ENCODE data around the gene PGS1.
"Not testable (repeated sequence)": the region's sequence is repeated elsewhere in the genome, so short reads cannot be mapped to it uniquely, and the experiment has no call there.

PGS1 gene, protein sequence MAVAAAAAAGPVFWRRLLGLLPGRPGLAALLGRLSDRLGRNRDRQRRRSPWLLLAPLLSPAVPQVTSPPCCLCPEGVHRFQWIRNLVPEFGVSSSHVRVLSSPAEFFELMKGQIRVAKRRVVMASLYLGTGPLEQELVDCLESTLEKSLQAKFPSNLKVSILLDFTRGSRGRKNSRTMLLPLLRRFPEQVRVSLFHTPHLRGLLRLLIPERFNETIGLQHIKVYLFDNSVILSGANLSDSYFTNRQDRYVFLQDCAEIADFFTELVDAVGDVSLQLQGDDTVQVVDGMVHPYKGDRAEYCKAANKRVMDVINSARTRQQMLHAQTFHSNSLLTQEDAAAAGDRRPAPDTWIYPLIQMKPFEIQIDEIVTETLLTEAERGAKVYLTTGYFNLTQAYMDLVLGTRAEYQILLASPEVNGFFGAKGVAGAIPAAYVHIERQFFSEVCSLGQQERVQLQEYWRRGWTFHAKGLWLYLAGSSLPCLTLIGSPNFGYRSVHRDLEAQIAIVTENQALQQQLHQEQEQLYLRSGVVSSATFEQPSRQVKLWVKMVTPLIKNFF

DNA sequence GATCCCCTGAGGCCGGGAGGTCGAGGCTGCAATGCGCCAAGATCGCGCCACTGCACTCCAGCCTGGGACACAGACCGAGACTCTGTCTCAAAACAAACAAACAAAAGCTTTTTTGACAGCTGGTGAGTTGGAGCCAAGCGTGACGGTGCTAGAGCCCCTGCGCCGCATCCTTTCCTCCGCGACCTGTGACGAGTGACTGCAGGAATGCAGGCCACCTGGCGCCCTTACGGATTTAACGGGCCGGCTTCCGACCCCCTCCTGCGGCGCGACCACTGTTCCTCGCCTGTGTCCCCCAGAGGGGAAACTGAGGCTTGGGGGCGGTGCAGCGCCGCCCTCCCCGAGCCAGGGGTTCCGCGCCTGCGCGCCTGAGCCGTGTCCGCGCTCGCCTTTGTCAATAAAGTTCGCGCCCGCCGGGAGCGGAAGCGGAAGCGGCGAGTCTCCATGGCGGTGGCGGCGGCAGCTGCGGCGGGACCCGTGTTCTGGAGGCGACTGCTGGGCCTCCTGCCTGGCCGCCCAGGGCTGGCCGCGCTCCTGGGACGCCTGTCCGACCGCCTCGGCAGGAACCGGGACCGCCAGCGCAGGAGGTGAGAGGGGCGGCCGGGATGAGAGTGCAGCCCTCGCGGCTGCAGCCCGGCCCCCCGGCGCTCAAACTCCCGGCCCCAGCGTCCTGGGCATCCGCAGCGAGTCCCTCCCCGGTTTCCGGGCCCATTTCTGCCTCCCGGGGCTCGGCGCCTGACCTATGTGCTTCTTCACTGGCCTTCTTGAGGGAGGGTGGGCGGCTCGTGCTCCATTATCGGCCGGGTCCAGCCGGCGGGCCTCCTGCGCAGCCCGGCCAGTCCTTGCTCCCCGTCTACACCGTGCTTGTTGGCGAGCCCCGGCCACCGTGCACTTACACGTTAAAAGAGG is at the start of gene PGS1:
Gene PGS1, plus strand, starts transcription at position 425 of the 906 bp plus-strand sequence. Its CDS starts 17 bp downstream, at position 442.
- DNase-seq, result peak; percentile 72 to 73

GRCh38 chr17:78329263-78330059 is 49.0 kb upstream of the PGS1 start:
- no peak for DNase-seq

- no peak for DNase-seq
Measured at GRCh38 chr17:78330570-78331224, 47.8 kb upstream of the PGS1 start.

DNA sequence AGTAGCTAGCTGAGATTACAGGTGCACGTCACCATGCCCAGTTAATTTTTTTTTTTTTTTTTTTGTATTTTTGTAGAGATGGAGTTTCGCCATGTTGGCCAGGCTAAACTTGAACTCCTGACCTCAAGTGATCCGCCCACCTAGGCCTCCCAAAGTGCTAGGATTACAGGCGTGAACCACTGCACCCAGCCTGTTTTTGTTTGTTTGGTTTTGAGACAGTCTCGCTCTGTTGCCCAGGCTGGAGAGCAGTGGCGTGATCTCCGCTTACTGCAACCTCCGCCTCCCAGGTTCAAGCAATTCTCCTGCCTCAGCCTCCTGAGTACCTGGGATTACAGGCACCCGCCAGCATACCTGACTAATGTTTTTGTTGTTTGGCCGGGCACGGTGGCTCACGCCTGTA is 47.1 kb upstream of the PGS1 start:
- DNase-seq, result not testable (repeated sequence)

DNA sequence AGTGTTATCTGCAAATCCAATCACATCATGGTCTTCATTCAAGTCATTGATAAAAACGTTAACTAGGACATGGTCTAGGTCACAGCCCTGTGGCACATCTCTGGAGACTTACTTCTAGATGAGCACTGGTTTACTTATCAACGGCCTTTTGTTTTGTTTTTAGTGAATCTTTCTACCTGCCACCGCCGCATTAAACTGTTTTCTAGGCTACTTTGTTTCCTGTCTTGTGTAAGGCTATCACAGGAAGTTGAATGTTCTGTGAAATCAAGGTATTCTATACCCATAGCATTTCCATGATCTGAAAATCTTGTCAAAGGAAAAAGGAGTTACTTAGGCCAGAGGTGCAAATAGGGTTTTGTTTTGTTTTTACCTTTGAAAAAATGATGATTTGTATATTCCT is 45.5 kb upstream of the PGS1 start:
- no peak for DNase-seq

DNA sequence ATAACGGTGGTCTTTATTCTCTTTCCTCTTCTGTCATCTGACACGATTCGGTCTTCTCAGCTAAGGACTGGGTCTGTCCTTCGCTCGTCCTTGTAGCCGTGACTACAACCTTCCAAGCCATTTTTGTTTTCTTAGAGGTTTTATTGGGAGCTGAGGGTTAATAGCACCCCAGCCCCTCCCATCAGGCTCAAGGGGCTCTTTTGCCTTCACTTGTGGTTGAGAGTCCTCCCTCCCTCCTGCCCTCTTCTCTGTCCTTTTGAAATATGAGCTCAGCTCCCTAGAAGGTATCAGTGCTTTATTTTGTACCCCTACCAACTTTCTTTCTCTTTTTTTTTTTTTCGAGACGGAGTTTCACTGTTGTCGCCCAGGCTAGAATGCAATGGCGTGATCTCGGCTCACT is 43.2 kb upstream of the PGS1 start:
- DNase-seq, result no peak

DNA sequence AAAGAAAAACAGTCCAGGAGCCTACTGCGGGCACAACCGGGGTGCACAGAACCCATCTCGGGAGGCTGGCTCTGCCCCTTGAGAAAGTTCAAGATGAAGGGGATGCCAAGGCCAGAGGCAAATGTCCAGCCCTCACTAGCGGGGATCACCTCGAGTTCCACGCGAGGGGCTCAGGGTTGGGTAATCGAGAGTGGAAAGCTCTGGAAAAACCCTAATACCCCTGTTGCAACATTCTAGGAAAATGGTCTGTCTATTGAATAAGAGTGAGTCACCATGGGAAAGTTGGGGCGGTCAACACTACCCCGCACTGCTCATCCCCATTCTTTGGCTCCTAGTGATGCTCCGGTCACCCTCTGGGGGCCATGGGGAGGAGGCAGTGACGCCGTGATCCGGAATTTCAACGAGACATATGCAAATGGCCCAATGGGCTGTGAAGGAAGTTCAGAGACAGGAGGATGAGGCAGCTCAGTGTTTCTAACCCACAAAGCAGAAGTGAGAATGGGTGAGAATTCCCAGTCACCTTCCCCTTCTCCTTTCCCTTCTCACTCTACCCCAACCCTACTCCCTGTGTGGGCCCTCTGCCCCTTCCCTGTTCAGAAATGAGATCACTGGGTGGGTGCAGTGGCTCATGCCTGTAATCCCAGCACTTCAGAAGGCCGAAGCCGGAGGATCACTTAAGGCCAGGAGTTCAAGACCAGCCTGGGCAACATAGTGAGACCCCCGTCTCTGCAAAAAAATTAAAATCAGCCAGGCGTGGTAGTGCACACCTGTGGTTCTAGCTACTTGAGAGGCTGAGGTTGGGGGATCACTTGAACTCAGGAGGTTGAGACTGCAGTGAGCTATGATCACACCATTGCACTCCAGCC is 41.0 kb upstream of the PGS1 start:
- no peak for DNase-seq

GRCh38 chr17:78338486-78339259 is 39.8 kb upstream of the PGS1 start:
- no peak for DNase-seq

DNA sequence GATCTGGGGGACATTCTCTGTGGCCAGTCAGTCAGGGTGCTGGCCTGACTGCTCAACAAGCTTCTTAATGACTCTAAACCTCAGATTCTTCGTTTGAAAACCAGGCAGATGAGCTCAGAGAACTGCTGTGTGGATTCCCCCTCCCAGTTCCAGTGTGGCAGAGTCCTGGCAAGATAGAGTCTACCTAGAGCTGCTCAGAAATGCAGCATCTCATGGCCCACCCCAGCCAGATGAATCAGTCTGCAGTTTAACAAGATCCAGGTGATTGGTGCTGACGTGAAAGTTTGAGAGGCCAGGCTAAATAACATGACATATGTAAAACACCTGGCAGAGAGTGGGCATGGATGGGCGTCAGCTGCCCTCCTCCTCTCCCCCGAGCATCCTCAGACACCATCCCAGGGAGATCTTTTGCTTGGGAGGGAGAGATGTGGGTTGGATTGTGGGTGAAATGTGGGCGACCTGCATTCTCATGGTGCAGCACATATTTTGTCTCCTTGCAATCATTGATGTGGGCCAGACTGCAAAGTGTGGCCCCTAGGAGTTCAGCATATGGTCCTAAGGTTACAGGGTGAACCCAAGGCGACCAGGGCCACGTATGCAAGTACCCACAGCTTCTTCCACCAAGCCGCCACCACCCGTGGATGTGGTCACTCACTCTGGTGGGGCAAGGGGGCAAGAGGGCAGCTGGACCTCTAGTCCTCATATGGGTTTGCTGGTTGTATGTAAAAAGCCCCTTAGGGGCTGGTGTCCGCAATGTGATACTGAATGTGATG is 38.1 kb upstream of the PGS1 start:
- no peak for DNase-seq

DNA sequence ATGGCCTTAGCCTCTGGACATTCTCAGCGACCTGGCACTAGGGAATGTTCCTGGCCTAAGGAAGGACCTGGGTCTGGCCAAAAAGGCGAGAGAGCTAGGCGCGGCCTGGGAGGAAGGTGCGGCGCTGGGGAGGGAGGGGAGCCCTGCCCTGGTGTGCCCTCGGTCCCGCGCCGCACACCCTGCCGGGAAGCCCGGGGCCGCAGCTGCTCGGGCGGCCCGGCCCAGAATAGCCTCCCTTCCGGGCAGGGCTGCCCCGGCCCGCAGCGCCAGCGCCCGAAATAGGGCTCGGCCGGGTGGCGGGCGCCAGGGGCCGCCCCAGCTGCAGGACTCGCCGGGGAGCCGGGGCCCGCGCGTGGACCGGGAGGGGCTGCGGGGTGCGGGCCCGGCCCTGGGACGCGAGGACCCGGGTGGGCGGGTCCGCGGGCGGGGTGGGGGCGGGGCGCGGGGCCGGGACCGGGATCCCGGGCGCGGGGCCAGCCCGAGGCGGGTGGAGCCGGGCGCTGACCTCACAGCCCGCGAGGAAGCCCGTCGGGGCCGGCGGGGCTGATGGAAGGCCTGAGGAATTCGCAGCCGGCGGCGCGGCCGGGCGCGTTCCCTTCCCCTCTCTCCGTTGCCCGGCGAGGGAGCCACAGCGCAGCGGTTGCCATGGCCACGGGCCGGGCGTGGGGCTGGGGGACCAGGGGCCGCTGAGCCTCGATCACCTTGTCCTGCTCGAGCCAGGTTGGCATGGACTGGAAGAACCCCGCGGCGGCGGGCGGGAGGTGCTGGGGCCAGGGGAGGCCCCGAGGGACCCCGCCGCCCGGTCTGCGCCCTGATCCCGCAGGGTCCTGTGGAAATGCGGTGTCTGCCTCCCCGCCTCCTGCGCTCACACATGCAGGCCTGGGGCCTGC is 36.6 kb upstream of the PGS1 start:
- peak; percentile 45 to 54 for DNase-seq

DNA sequence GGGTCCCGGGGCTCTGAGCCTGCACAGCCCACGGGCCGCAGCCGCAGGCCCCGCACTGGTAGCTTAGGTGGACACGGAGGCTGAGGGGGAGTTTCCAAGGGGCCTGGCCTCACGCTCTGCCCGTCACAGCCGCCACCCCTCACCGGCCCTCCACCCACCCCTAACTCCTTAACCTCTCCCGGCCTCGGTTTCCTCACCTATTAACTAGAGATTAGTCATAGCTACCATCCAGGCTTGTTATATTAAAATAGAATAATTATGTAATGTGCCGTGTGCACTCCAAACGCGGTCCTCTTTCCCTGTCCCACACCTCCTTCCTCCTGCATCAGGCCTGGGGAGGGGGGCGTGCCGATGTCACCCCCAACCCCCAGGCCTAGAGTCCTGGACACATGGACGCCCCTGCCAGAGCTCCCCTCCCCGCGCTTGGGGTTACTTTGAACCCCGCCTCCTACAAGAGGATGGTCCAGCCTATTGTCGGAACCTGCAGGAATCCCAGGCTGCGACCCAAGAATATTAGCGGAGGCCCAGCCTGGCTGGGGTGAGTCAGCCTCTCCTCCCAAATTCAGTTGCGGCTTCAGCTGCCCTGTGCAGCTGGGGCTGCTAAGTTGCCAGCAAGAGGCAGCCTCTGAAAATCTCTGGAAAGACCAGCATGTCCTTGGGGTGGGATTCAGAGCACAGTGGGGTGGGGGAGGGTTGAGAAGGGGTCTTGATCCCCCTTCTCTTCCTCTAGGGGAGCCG is 35.8 kb upstream of the PGS1 start:
- no peak for DNase-seq

- DNase-seq, result no peak
Measured at GRCh38 chr17:78343187-78343542, 35.3 kb upstream of the PGS1 start.

DNA sequence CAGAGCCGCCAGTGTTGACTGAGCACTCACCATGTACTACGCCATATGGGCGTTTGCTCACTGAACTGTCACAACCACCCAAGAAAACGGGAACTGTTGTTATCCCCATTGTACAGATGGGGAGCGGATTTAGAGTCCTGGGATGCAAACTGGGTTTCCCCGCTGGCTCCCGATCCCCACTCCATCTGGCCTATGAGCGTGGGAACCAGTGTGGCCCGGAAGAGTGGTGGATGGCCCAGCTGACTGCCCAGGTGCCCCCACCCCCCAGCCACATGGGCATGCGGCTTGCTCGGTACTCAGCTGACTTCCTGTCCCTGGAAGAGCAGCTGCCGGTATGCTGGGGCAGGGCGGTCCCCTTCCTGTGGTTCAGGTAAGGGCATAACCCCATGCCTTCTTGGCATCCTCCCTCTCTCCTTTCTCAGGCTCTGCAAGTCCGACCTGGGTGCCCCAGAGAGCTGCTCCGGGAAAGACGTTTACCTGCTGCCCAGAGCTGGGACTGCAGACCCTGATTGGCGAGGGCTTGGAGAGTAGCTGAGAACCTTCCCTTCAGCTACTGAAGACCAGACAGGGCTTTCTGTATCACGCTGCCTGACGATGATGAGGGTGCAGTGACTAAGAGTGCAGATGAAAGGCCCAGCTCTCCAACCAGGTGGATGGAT is 34.8 kb upstream of the PGS1 start:
- peak; percentile 66 to 83 for DNase-seq

DNA sequence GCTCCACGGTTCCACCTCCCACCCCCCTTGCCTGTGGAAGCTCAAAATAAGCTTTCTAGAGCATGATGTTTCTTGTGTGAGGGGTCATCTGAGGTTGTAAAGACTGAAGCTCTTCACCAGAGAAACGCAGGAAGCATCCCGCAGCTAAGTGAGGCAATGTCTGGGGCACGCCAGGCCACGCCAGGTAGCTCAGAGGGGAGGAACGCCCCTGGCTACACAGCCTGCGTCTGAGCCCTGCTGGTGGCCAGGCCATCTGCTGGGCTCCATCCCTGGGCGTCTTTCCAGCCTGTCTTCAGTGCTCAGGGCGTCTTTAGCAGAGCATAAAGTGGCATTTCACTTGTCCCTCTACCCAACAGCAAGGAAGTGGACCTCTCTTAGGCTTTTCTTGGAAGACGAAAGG is 33.8 kb upstream of the PGS1 start:
- DNase-seq, result no peak

DNA sequence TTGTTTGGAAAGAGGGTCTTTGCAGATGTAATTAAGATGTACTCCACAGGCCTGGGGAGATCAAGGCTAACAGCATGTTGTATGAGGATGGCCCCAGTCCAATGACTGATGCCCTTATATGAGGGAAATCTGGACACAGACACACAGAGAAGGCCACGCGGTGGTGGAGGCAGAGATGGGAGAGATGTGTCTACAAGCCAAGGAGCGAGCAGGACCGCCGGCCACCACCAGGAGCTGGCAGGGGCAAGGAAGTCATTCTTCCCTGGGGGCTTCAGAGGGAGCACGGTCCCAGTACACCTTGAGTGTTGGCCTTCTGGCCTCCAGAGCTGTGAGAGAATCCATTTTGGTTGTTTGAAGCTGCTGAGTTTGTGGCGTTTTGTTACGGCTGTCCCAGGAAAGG is 33.3 kb upstream of the PGS1 start:
- DNase-seq, result no peak

- DNase-seq, result no peak
Measured at GRCh38 chr17:78345791-78346494, 32.5 kb upstream of the PGS1 start.

Data from NCI-H524 (cell line).